Activated CD4-positive, alpha-beta T cell treated with anti-CD3 and anti-CD28 coated beads, Interleukin-10, Interleukin-2, amounts not matched to agents 100 ng/mL and 50 ng/mL, durations not matched to agents 16 hours and 8 hours (primary cell): ENCODE data around the gene MYOT.

Experiments
- DNase-seq: peaks from one replicate; pipeline ENCODE4 v3.0.0-alpha.2; 2020

Gene MYOT

DNA sequence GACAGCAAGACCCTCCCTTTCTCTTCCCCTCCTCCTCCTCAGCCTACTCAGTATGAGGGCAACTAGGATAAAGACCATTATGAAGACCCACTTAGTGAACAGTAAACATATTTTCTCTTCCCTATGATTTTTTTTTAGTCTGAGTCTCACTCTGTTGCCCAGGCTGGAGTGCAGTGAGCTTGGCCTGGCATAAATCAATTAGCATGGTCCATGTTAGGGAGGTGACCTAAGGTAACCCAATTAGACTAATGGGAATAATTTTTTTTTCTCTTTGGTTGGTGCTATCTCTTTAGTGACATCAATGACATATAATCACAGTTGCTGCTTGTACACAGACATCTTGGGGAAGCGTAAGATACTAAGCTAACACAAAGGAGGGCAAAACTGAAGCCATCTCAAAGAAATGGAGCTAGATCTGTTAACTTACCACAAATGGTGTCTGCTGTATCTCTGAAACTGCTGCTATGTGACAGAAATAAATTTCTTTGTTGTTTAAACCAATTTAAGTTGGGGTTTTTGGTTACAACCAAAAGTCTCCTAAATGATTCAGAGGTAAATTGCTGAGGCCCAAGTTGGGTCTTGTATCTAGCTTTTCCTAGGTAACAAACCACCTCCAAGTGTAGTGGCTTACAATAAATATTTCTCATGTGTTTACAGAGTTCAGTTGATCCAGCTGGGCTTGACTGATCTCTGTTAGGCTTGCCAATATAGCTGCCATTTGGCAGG is 34.9 kb downstream of the MYOT start:
- no peak for DNase-seq

DNA sequence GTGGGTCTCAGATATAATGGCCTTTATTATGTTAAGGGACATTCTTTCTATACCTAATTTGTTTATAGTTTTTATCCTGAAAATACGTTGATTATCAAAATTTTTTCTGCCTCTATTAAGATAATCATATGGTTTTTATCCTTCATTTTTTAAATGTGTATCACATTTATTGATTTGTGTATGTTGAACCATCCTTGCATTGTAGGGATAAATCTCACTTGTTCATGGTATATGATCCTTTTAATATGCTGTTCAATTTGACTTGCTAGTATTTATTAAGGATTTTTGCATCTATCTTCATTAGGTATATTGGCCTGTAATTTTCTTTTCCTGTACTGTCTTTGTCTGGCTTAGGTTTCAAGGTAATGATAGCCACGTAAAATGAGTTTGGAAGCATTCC is 47.1 kb downstream of the MYOT start:
- no peak for DNase-seq

DNA sequence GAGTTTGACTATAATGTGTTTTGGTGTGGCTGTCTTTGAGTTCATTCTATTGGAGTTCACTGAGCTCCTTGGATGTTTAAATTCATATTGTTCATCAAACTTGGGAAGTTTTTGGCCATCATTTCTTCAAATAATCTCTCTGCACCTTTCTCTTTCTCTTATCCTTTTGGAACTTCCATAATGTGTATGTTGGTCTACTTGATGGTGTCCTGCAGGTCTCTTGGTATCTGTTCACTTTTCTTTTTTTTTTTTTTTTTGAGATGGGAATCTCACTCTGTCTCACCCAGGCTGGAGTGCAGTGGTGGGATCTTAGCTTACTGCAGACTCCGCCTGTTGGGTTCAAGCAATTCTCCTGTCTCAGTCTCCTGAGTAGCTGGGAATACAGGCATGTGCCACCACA is 49.3 kb downstream of the MYOT start:
- DNase-seq = no peak

DNA sequence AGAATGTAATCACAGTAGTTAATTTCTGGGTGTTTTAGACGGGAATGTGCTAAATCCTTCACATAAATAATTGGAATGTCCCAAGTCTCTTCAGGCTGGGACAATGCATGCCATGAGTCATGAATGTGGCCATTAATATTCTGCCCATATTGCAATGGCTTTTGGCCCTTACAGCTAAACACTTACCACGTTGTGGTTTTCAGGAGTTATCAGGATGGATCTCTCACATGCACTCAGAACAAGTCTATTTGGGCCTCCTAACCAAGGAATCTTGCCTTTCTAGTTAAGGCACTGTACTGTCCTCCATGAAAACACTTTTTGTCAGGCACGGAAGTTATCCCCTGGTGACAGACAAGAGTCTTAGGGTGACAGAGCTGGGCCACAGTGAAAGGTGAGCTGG is 54.3 kb downstream of the MYOT start:
- no peak for DNase-seq

DNA sequence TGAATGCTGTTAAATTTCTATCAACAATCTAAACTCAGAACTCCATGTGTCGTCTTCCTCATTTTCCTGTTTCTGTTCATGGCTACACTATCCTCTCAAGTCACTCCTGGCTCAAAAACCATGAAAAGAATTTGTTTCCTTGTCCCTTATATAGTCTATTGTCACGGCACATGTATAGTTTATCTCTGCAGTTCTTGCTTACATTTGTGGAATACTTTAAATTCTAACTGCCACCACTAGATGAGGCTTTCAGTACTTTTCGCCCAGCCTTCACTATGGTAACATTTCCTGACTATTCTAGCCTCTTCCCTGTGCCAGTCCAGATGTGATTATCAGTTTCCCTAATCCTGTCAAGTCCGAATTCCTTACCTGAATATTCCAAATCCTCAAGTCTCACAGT is 56.2 kb downstream of the MYOT start:
- DNase-seq = no peak

DNA sequence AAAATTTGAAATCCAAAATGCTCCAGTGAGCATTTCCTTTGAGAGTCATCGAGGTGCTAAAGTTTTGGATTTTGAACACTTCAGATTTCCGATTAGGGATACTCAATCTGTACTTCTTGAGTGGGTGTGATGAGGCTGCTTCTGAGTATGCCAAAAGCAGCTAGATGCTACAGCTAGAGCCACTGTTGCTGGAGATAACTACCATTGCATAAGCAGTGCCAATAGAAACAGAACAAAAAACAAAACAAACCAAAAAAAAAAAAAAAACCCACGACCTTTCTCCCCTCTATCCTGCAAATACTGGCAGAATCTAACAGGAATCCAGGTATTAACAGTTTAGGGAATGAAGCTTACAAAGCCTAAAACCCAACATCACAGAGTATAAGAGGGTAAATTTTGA is 65.1 kb downstream of the MYOT start:
- DNase-seq = no peak

DNA sequence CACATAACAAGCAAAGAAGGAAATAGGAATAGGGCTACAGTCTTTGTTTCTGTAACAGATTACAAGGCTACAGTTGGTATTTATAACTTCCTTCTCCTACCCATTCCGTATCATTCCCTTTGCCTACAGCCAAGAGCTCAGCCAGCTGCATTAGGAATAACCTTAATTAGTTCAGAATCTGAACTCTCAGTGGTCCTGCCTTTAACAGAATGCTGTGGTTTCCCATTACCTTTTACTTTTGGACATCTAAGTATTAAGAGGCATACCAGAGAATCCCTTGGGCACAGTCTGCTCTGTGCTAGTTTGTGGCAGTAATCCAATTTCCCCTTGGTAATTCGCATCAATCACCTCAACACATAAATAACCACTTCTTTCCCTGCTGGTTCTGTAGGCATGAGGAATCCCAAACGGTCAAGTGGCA is 65.8 kb downstream of the MYOT start:
- DNase-seq = no peak

DNA sequence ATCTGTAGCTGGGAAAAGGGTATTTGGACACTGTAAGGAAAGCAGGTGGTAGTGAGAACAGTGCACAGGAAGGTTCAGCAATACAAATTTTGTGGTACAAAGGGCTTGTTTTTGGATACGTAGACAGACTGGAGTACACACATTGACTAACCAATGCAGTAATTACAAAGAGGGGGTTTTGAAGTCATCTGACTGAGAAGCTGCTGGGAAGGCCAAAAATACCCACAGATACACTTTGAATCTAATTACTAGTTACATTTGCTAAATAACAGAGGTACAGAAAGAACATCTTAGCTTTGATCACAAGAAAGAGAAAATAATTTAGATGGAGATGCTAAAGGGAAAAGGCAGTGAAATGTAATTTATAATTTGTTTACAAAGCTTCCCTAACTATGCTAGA is 67.5 kb downstream of the MYOT start:
- no peak for DNase-seq

DNA sequence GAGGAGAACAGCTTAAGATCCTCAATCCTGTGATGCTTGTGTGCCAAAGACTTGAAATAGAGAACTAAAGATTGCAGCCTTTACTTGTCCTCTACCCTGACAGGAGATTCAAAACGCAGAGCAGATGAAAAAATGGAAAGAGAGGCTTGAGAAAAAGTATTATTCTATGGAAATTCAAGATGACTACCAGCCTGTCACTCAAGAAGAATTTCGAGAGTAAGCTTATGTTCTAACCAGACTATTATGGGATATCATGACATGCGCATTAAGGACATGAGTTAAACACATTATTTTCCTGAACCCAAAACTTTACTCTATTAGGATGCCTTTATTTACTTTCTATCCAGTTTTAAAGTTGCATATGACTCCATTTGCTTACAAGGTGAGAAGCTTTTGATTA is 68.0 kb downstream of the MYOT start:
- no peak for DNase-seq
